DMS153 (cell line): ENCODE data around the gene SPAG8.
A peak's percentile ranks its signal among the peaks of the same experiment; 100 is the strongest.

Source experiments
- DNase-seq: peaks from one replicate; lab custom pipeline; 2025; lab: John Stamatoyannopoulos, UW

SPAG8 gene

GRCh38 chr9:35810122-35810521 is 1.9 kb downstream of the SPAG8 start:
- DNase-seq, result no peak

GRCh38 chr9:35808433-35808832 is 3.6 kb downstream of the SPAG8 start:
- DNase-seq, result no peak

GRCh38 chr9:35806101-35806500 is 6.0 kb downstream of the SPAG8 start:
- DNase-seq, result no peak

GRCh38 chr9:35801328-35802128 is 10.5 kb downstream of the SPAG8 start:
- DNase-seq, result no peak

GRCh38 chr9:35800530-35800929 is 11.5 kb downstream of the SPAG8 start:
- no peak for DNase-seq

- DNase-seq, result no peak
These were observed 13.2 kb downstream of the SPAG8 start for GRCh38 chr9:35798658-35799374.

- DNase-seq, result no peak
These were observed 14.6 kb downstream of the SPAG8 start for GRCh38 chr9:35797311-35798109.

- DNase-seq, result no peak
These were observed 16.4 kb downstream of the SPAG8 start for GRCh38 chr9:35795695-35796094.

GRCh38 chr9:35793461-35793860 is 18.6 kb downstream of the SPAG8 start:
- DNase-seq, result no peak

GRCh38 chr9:35792826-35793225 is 19.2 kb downstream of the SPAG8 start:
- DNase-seq, result no peak

- no peak for DNase-seq
These were observed 19.8 kb downstream of the SPAG8 start for GRCh38 chr9:35792024-35792813.

- no peak for DNase-seq
These were observed 20.7 kb downstream of the SPAG8 start, which contains the start of gene NPR2 for GRCh38 chr9:35791297-35791921. TSS of gene NPR2 (plus strand) at chr9:35791591. CDS start at chr9:35792409, 818 bp downstream.

GRCh38 chr9:35790385-35791296 is 21.4 kb downstream of the SPAG8 start:
- DNase-seq, result peak; percentile 56

- DNase-seq, result no peak
These were observed 22.1 kb downstream of the SPAG8 start for GRCh38 chr9:35790025-35790384.

GRCh38 chr9:35789541-35789940 is 22.5 kb downstream of the SPAG8 start:
- DNase-seq, result no peak

- no peak for DNase-seq
These were observed 28.6 kb downstream of the SPAG8 start for GRCh38 chr9:35783418-35783817.

- no peak for DNase-seq
These were observed 31.0 kb downstream of the SPAG8 start for GRCh38 chr9:35781066-35781465.

GRCh38 chr9:35778496-35778895 is 33.6 kb downstream of the SPAG8 start:
- DNase-seq, result no peak

GRCh38 chr9:35776018-35776417 is 36.0 kb downstream of the SPAG8 start:
- peak; percentile 85 for DNase-seq
